Stimulated activated CD4-positive, alpha-beta T cell treated with anti-CD3 and anti-CD28 coated beads, Interleukin-12 subunit alpha, Interleukin-12 subunit beta, amount 100 ng/mL, for 24 hours (primary cell): Measurements from ENCODE around the gene PPP2R2D.
"Not testable (repeated sequence)": the region's sequence is repeated elsewhere in the genome, so short reads cannot be mapped to it uniquely, and the experiment has no call there.

Experiments
- DNase-seq, 2 experiments: peaks; one replicate each; pipeline ENCODE4 v3.0.0-alpha.2; 2020; ENCODE audit warnings: low read depth in 2 of 2

PPP2R2D gene

GRCh38 chr10:131908151-131908550, 7.3 kb downstream of the PPP2R2D start:
- no peak for DNase-seq

- no peak for DNase-seq
Observed at GRCh38 chr10:131909014-131909808, 8.4 kb downstream of the PPP2R2D start.

GRCh38 chr10:131909929-131910328, 9.1 kb downstream of the PPP2R2D start:
- no peak for DNase-seq

- no peak for DNase-seq
Observed at GRCh38 chr10:131910663-131911314, 10.0 kb downstream of the PPP2R2D start.

DNA sequence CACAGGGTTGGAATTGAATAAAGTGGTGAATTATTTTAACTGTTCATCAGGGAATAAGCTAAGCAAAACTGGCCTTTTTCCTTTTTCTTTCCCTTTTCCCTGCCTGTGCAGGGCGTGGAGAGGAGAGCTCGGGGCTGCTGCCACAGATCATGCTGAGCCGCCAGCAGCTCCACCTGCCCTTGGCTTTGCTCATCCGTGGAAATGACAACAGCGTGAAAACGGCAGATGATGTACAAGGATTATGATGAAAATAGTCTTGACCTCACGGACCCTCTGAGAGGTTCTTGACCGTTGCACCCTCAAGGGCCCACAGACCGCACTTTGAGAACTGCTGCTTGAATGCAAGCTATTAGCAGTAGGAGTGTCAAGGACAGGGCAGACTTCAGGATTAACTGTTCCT, 10.6 kb downstream of the PPP2R2D start:
- no peak for DNase-seq

DNA sequence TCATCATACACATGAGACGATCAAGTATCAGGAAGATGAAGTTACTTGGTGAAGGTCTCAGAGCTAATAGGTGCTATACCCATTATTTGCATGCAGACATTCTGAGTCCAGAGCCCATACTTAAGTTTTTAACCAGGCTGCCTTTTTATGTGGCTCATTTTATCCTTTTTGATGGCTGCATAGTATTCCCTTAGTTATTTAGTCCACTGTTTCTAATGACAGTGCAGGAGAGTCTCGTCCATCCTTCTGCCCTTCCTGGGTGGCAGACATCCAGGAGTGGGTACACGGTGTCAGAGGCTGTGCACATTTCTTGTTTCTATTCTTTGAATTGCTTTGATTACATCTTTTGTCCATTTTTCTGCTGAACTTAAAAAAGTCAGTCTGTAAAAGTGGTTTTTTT, 11.8 kb downstream of the PPP2R2D start:
- no peak for DNase-seq

DNA sequence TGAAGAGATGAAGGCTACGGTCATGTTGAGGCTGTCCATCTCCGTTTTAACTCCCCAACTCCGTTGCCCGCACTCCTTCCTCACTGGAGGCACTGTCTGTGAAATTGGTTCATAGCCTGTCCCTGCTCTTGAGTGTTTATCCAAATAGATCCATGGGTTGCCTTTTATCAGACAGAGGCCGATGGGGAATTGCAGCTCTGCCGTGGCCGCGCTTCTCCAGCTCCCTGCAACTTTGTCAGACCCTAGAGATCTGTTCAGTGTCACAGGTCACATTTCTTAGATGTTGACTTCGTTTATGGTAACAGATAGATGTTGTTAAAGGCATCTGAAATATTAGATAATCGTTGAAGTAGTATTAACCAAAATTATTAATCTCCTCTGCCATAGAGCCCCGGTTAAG, 14.7 kb downstream of the PPP2R2D start:
- no peak for DNase-seq

DNA sequence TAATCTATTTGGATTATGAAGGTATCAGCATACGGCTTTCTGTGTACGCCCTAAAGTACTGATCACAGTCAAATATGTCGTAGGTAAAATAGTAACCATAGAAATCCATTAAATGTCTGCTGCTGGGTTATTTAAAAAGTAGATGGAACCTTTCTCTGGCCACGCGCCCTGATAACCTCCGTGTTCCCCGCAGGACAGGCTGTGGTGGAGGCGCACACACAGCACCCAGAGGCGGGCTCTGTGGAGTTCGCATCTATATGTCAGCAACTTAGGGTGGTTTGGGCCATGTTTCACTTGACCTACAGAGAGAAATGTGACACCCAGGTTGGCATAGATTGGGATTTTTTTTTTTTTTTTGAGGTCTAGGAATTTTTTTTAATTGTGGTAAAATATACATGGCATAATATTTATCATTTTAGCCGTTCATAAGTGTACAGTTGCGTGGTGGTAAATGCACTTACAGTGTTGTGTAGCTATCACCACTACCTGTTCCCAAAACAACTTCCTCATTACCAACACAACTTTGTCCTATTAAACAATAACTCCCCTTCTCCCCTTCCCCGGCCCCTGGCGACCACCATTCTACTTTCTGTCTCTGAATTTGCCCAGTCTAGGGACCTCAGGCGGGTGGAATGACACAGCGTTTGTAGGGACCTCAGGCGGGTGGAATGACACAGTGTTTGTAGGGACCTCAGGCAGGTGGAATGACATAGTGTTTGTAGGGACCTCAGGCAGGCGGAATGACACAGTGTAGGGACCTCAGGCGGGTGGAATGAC, 15.4 kb downstream of the PPP2R2D start:
- DNase-seq = no peak

- not testable (repeated sequence) for DNase-seq
Observed at GRCh38 chr10:131916767-131917160, 16.0 kb downstream of the PPP2R2D start.

DNA sequence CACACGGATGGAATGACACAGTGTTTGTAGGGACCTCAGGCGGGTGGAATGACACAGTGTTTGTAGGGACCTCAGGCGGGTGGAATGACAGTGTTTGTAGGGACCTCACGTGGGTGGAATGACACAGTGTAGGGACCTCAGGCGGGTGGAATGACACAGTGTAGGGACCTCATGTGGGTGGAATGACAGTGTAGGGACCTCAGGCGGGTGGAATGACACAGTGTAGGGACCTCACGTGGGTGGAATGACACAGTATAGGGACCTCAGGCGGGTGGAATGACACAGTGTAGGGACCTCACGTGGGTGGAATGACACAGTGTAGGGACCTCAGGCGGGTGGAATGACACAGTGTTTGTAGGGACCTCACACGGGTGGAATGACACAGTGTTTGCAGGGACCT, 16.7 kb downstream of the PPP2R2D start:
- not testable (repeated sequence) for DNase-seq

DNA sequence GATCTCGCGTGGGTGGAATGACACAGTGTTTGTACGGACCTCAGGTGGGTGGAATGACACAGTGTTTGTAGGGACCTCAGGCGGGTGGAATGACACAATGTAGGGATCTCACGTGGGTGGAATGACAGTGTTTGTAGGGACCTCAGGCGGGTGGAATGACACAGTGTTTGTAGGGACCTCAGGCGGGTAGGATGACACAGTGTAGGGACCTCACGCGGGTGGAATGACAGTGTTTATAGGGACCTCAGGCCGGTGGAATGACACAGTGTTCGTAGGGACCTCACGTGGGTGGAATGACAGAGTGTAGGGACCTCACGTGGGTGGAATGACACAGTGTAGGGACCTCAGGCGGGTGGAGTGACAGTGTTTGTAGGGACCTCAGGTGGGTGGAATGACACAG, 18.7 kb downstream of the PPP2R2D start:
- not testable (repeated sequence) for DNase-seq

DNA sequence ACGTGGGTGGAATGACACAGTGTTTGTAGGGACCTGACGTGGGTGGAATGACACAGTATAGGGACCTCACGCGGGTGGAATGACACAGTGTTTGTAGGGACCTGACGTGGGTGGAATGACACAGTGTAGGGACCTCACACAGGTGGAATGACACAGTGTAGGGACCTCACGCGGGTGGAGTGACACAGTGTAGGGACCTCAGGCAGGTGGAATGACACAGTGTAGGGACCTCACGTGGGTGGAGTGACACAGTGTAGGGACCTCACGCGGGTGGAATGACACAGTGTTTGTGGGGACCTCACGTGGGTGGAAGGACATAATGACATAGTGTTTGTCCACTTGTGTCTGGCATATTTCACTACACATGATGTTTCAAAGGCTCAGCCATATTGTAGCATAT, 19.3 kb downstream of the PPP2R2D start:
- no peak for DNase-seq

DNA sequence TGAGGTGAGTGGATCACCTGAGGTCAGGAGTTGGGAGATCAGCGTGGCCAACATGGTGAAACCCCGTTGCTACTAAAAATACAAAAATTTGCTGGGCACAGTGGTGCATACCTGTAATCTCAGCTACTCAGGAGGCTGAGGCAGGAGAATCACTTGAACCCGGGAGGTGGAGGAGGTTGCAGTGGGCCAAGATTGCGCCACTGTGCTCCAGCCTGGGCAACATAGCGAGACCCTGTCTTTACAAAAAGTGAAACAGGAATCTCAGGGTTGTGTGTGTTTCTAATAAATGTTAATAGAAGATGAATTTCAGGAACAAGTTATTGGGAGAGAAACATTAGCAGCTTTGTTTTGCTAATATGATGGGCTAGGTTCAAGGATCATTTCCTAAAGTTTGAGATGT, 19.9 kb downstream of the PPP2R2D start:
- no peak for DNase-seq

DNA sequence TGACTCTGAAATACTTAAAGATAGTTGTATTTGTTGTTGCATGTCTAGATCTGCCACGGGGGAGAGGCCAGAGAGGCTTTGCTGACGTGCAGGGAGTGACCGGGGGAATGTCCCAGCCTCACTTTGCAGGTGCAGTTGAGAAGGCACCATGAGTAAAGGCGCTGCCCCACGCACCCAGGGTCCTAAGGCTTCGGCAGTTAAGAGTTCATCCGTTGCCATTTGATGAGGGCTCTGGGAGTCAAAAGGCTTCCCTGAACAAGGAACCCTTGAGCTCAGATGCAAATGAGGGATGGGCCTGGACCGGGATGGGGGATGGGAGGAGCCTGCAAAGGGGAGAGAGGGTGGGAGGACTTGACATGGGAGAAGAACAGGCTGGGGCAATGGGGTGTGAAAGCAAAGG, 20.4 kb downstream of the PPP2R2D start:
- DNase-seq = no peak

GRCh38 chr10:131923038-131923756, 22.4 kb downstream of the PPP2R2D start:
- no peak for DNase-seq

DNA sequence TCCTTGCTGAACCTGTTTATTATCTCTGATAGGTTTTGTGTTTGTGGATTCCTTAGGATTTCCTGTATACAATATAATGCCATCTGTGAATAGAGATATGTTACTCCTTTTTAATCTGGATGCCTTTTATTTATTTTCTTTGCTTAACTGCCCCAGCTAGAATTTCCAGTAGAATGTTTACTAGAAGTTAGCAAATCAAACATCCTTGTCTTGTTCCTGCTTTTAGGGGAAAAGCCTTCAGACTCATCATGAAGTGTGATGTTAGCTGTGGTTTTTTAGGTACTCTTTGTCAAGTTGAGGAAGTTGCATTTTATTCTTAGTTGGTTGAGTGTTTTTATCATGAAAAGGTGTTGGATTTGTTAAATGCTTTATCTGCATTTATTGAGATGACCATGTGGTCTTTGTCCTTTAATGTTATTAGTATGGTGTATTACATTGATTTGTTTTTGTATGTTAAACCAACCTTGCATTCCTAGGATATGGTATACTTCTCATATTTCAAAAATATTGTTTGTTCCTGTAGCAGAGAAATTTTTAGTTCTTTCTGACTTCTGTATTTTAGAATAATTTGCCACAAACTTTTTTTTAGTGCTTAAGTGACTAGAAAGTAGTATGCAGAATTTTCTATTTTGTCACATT, 24.3 kb downstream of the PPP2R2D start:
- no peak for DNase-seq

DNA sequence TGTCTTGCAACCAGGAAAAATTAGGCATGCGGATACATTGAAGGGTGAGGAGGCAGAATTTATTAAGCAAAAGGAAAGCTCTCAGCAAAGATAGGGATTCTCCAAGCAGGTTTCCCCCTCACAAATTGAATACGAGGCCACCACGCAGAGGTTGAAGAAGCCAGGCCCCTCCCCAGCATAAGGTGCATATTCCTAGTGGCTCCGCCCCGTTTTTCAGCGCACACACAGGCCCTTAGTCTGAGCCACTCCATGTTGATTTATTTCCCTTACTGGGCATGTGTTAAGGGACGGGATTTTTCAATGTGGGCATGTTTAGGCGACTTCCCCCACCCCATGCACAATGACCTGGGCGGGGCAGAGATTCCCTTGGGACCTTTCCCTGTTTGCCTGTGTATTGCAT, 24.9 kb downstream of the PPP2R2D start:
- DNase-seq = no peak

DNA sequence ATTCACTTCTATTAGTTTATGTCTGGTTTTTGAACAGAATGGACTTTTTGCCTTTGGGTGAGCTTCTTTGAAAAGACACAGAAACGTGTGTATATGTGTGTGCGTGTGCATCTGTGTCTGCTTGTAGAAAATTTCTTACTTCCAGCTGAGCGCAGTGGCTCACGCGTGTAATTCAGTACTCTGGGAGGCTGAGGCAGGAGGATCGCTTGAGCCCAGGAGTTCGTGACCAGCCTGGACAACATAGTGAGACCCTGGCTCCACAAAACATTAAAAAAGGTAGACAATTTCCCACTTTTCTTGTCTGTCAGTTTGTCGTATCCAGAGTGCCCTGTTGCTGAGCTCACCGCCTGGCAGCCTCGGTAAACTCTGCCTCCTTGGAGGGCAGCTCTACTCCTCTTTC, 25.4 kb downstream of the PPP2R2D start:
- DNase-seq = no peak

DNA sequence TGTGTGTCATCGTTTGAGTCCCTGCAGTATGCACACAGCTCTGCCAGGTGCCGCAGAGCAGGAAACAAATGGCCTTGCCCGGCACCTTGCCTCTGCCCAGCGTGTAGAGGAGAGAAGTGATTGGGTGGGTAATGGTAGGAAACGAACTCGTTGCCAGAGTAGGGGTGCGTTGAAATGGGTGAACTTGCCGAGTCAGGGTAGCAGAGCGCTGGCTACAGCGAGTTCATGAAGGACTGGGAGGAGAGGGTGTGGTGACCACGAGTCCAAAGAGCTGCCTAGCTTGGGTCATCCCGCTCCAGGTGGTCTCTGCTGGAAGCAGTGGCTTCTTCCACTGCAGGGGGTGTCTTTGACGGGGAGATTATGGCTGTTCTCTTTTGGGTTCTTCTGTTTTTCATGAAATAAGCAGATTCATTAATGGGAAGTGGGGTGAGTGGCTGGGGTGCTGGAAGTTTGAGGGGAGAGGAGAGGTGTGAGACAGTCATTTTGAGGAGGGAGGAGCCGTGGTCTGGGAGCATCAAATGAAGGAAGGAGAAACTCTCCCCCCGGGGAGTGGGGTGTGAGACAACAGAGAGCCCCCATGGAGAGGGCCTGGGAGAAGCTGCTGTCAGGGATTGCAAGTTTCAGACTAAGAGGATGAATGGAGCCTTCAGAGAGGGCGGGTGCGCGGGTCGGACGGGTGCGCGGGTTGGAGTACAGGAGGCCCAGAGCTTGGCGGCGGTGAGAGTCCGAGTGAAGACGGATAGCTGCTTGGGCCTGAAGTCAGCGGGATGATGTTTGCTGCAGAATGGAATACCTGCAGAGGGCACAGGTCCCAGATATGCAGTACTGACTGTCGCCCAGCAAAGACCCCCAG, 26.2 kb downstream of the PPP2R2D start:
- DNase-seq = no peak

DNA sequence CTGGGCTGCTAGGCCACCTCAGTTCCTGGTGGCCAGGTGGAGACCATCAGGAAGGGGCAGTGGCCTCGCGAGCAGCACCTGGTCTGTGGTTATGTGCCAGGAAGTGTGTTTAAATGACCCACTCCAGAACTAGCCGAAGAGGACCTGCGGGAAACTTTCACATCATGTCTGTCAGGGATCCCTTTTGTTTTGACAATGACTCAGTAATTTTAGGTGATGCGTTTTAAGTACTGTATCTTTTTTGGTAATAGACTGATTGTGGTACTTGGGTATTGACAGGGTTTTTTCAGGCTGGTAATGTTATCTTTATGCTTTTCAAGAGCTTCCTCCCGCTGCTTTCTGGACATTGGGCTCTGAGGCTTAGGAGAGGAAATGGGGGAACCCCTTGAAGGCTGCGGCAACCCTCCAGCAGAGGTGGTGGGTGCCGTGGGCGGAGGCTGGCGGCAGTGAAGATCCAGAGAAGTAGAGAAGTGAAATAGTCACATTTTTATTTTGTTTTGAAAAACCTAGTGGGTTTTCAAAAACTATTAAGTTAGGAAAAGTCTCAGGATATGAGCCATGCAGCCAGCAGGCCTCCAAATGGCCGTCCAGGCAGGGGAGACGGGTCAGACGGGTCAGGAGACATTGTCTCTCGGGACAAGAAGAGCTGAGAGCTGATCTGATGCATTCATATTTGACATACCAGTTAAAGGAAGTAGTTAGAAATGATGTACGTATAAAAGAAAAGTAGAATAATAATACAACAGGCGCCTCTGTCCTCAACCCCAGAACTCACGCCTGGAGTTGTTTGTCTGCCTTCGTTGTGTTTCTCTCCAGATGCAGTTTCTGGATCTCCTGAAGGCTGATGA, 27.7 kb downstream of the PPP2R2D start:
- DNase-seq = peak in 1 of 2 experiments; percentile 52
